ENCODE data around the gene BTBD9. TPM values are rescaled to one million over a fixed set of nuclear protein-coding genes. Genes with fewer than 3 reads are reported as not detected.

BTBD9 gene
- total RNA-seq, 1 donor from 2014 or later = 47.9 TPM

- peaks cover 19% of the 10 kb centered on the region for H3K4me1 ChIP-seq
- intact Hi-C loops (cut with DNase I) = no loop called here
- no peak overlapping the region for H3K4me3 ChIP-seq
- no peaks in the 10 kb centered on the region for H3K27me3 ChIP-seq
- DNase-seq (peak; percentile 48), ATAC-seq (no peak)
- H3K36me3 ChIP-seq = no peaks in the 10 kb centered on the region
- no peak overlapping the region for H3K27ac ChIP-seq
- TF ChIP-seq CTCF (IDR thresholded peaks at IDR 0.05) = no peak
- H3K9me3 ChIP-seq = no peaks in the 10 kb centered on the region
Observed at GRCh38 chr6:38153798-38154345, 485.9 kb downstream of the BTBD9 start.

DNA sequence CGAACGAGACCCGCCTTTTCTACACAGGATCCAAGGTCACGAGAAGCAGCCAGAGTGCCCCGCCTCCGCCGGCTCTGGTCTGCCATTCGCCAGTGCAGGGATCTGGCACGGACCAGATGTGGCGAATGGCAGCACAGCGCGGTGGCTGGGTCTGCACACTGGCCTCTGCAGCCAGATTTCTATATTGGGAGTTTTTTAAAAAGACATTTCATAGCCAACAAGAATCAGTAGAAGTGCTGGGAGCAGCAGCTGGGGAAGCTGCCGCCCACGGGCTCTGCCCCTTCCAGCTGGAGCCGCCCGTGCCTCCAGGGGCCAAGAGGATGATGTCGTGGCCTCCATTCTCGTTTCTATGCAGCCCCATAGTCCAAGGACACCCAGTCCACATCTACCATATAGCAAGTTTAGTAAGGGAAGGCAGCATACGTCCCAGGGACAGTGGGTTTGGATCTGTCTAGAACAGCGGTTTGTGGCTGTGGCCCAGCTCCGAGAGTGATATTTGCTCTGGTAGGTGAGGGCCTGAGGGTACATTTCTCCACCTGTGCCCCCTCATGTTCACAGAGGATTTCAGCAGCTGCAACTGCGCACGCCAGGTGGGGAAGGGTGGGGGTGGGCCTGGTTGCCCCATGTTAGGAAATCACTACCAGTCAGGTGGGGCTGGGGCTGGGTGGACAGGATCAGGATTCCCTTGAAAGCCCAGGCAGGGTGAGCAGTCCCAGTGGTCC, 486.5 kb downstream of the BTBD9 start:
- no peaks in the 10 kb centered on the region for H3K9me3 ChIP-seq
- H3K27me3 ChIP-seq = no peaks in the 10 kb centered on the region
- no peak overlapping the region for H3K4me3 ChIP-seq
- intact Hi-C loops (cut with DNase I) = no loop called here
- H3K4me1 ChIP-seq = peaks cover 25% of the 10 kb centered on the region
- DNase-seq (peak; percentile 55), ATAC-seq (no peak)
- no peak for TF ChIP-seq CTCF (IDR thresholded peaks at IDR 0.05)
- H3K36me3 ChIP-seq = no peaks in the 10 kb centered on the region
- H3K27ac ChIP-seq = no peak overlapping the region

- no peaks in the 10 kb centered on the region for H3K9me3 ChIP-seq
- ATAC-seq (no peak), DNase-seq (no peak)
- H3K27me3 ChIP-seq = no peaks in the 10 kb centered on the region
- H3K27ac ChIP-seq = no peak overlapping the region
- TF ChIP-seq CTCF (IDR thresholded peaks at IDR 0.05) = no peak
- H3K4me3 ChIP-seq = no peak overlapping the region
- H3K4me1 ChIP-seq = peaks cover 25% of the 10 kb centered on the region
- H3K36me3 ChIP-seq = no peaks in the 10 kb centered on the region
- intact Hi-C loops (cut with DNase I) = no loop called here
Observed at GRCh38 chr6:38152620-38153019, 487.1 kb downstream of the BTBD9 start.

- TF ChIP-seq CTCF (IDR thresholded peaks at IDR 0.05) = no peak
Observed at GRCh38 chr6:38151580-38152500, 487.9 kb downstream of the BTBD9 start.

GRCh38 chr6:38150681-38151296, 488.9 kb downstream of the BTBD9 start:
- Histone ChIP-seq H3K36me3 (no peaks in the 10 kb centered on the region), H3K4me1 (peaks cover 25% of the 10 kb centered on the region), H3K27ac (no peak overlapping the region), H3K4me3 (no peak overlapping the region), H3K9me3 (no peaks in the 10 kb centered on the region), H3K27me3 (no peaks in the 10 kb centered on the region)
- no peak for TF ChIP-seq CTCF (IDR thresholded peaks at IDR 0.05)
- DNase-seq (peak; percentile 53), ATAC-seq (no peak)
- intact Hi-C loops (cut with DNase I) = no loop called here

More at GRCh38 chr6:38151580-38152500, 487.9 kb downstream of the BTBD9 start:
- H3K36me3 ChIP-seq = no peaks in the 10 kb centered on the region
- H3K9me3 ChIP-seq = no peaks in the 10 kb centered on the region
- no peaks in the 10 kb centered on the region for H3K27me3 ChIP-seq
- no peak overlapping the region for H3K4me3 ChIP-seq
- ATAC-seq (no peak), DNase-seq (peak; percentile 39)
- H3K4me1 ChIP-seq = peaks cover 25% of the 10 kb centered on the region
- no peak overlapping the region for H3K27ac ChIP-seq
- intact Hi-C loops (cut with DNase I) = no loop called here

Measured in upper lobe of right lung (tissue), 1 donor.